ENCODE measurements around the gene SMARCD3. TPM values are rescaled to one million over a fixed set of nuclear protein-coding genes. Genes with fewer than 3 reads are reported as not detected.

Gene SMARCD3
- total and polyA plus RNA-seq, 2 of the 8 experiments (the other 6 are each of a cell fraction or from before 2014, with no cell fraction given): 3.0 to 5.6 TPM

- TF ChIP-seq CHD7 (IDR thresholded peaks at IDR 0.05; ENCODE audit: insufficient replicate concordance, low read length): no peak
- TF ChIP-seq POLR2AphosphoS5 (IDR thresholded peaks at IDR 0.05; ENCODE audit: low read depth, low read length): no peak
- no peak for TF ChIP-seq USF2 (IDR thresholded peaks at IDR 0.05; ENCODE audit: low read length)
Measured at GRCh38 chr7:151274936-151275812, 26.7 kb upstream of the SMARCD3 start (continued).

Data from H1 (cell line).